Type B pancreatic cell (in vitro differentiated cells): ENCODE results near the gene SHB. TPM values are rescaled to one million over a fixed set of nuclear protein-coding genes. Genes with fewer than 3 reads are reported as not detected.
A peak's percentile ranks its signal among the peaks of the same experiment; 100 is the strongest.

Experiments
- DNase-seq: peaks from one replicate; pipeline ENCODE4 v3.0.0; 2021; ENCODE audit warnings: mixed read lengths; ENCODE audit not compliant: unreplicated experiment; ENCODE audit errors: extremely low spot score
- H3K27ac Mint-ChIP-seq: 2 replicates; pipeline ENCODE4 v1.8.0; 2021; ENCODE audit warnings: mild to moderate bottlenecking, mixed read lengths
- H3K27me3 Mint-ChIP-seq: 2 replicates; pipeline ENCODE4 v1.8.0; 2021; ENCODE audit warnings: mixed read lengths
- H3K36me3 Mint-ChIP-seq: 2 replicates; pipeline ENCODE4 v1.8.0; 2021; ENCODE audit warnings: mixed read lengths
- H3K4me1 Mint-ChIP-seq: one replicate; pipeline ENCODE4 v1.8.0; 2021; ENCODE audit warnings: mixed read lengths; ENCODE audit not compliant: unreplicated experiment
- H3K4me3 Mint-ChIP-seq: 2 replicates; pipeline ENCODE4 v1.8.0; 2021; ENCODE audit warnings: mild to moderate bottlenecking, mixed read lengths
- H3K9me3 Mint-ChIP-seq: 2 replicates; pipeline ENCODE4 v1.8.0; 2021; ENCODE audit warnings: mixed read lengths
- total RNA-seq: library from RNA; stranded (reverse); gene quantifications from 2 replicates; pipeline ENCODE4 v1.2.1, GENCODE V29; 2021; ENCODE audit warnings: low replicate concordance
- TF ChIP-seq, protein P1 (sequence below): fragments of 200-600 bp; sonication (generic); conservative IDR thresholded peaks from 2 replicates; pipeline ENCODE4 v1.5.0; 2021; ENCODE audit warnings: antibody characterized with exemption, mild to moderate bottlenecking

Gene SHB
- total RNA-seq, 1 donor from 2014 or later: 14.4 TPM

DNA sequence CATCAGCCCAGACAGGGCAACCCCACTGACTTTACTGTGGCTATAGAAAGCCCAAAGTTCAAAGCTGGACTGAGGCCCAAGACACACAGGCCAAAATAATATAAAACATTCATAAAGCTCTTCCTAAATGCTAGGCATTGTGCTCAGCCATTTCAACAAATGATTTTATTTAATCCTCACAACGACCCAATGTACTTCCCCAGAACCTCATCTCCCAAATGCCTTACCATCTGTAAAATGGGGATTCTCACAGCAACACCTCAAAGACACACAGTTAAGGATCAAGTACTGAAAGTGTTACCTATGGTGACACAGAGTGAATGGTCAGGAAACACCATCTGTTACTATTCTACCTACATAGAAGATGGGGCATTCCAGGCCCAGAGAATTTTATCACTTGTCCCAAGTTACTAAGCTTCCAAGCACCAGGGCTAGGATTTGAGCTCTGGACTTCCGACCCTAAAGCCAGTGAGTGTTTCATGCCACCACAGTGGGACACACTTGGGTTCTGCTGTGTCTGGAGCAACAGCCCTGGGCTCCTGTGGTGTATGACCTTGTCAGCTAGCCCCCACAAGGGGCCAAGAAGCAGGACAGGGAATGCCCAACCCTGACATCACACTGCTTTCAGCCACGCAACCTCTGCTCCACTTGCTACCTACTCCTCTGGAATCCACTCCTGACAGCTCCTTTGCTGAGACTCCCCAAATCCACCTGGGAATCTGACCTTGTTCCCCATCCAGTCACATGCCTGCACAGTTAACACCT, 15.1 kb downstream of the SHB start:
- peaks cover 5% of the 10 kb centered on the region for H3K36me3 Mint-ChIP-seq
- TF ChIP-seq, protein P1, sequence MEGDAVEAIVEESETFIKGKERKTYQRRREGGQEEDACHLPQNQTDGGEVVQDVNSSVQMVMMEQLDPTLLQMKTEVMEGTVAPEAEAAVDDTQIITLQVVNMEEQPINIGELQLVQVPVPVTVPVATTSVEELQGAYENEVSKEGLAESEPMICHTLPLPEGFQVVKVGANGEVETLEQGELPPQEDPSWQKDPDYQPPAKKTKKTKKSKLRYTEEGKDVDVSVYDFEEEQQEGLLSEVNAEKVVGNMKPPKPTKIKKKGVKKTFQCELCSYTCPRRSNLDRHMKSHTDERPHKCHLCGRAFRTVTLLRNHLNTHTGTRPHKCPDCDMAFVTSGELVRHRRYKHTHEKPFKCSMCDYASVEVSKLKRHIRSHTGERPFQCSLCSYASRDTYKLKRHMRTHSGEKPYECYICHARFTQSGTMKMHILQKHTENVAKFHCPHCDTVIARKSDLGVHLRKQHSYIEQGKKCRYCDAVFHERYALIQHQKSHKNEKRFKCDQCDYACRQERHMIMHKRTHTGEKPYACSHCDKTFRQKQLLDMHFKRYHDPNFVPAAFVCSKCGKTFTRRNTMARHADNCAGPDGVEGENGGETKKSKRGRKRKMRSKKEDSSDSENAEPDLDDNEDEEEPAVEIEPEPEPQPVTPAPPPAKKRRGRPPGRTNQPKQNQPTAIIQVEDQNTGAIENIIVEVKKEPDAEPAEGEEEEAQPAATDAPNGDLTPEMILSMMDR: no peak
- no peak for DNase-seq
- peaks cover 46% of the 10 kb centered on the region for H3K4me1 Mint-ChIP-seq
- no peaks in the 10 kb centered on the region for H3K27me3 Mint-ChIP-seq
- H3K4me3 Mint-ChIP-seq: peak overlapping the region; percentile 28
- H3K27ac Mint-ChIP-seq: peak overlapping the region; percentile 31
- no peaks in the 10 kb centered on the region for H3K9me3 Mint-ChIP-seq

GRCh38 chr9:38051780-38052546, 17.1 kb downstream of the SHB start:
- TF ChIP-seq, protein P1: no peak
- Mint-ChIP-seq H3K9me3 (no peaks in the 10 kb centered on the region), H3K27ac (peak overlapping the region; percentile 86), H3K4me3 (no peak overlapping the region), H3K36me3 (peaks cover 5% of the 10 kb centered on the region), H3K4me1 (peaks cover 46% of the 10 kb centered on the region), H3K27me3 (no peaks in the 10 kb centered on the region)
- DNase-seq: no peak

- Mint-ChIP-seq H3K9me3 (no peaks in the 10 kb centered on the region), H3K4me3 (peak overlapping the region; percentile 66), H3K27me3 (no peaks in the 10 kb centered on the region), H3K4me1 (peaks cover 54% of the 10 kb centered on the region), H3K36me3 (peaks cover 5% of the 10 kb centered on the region), H3K27ac (peak overlapping the region; percentile 96)
- TF ChIP-seq, protein P1: no peak
- DNase-seq: no peak
These were observed 20.6 kb downstream of the SHB start for GRCh38 chr9:38048316-38048969.

DNA sequence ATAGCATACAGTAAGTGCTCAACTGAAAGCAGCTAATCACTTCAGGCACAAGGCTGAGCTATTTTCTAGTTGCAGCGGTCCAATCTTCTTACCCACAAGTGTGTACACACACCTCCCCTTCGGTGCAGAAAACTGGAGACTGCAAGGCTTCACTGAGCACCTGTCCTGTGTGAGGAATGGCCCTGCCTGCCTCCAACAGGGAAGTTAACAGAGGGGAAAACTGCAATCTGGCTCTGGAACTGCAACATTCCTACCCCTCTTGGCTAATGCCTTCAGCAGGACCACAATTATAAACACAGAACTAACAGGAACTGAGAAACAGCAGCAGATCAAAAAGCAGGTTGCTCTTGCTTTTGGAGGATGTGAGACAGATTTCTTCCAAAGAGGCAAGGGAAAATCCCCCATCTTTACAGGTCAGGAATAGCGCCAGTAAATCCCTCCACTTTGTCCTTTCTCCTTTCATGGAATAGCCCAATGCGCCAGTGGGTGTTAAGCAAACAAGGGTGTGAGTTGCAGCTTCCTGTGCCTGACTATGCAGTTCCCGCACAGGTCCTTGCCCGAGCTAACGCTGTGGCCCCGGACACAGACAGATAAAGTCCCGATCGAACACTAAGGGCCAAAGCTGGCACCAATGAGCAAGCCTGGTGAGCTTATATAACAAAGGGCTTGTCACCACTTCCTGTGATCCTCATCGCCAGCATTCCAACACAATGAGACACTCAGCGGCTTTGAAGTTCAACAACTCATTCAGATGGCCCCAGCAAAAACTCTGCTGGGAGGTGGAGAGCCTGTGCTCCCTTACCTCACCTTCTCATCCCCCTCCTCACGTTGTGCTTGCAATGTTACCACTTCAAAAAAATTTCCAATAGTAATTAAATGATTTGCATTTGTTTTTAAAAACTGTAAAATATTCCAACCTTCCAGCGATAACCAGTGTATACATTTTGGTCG, 21.5 kb downstream of the SHB start:
- peak overlapping the region; percentile 96 for H3K27ac Mint-ChIP-seq
- H3K27me3 Mint-ChIP-seq: no peaks in the 10 kb centered on the region
- H3K36me3 Mint-ChIP-seq: peaks cover 5% of the 10 kb centered on the region
- TF ChIP-seq, protein P1: no peak
- H3K4me3 Mint-ChIP-seq: peak overlapping the region; percentile 66
- no peaks in the 10 kb centered on the region for H3K9me3 Mint-ChIP-seq
- DNase-seq: no peak
- peaks cover 59% of the 10 kb centered on the region for H3K4me1 Mint-ChIP-seq
